IMR-90 (cell line): ENCODE measurements around the gene CACNA2D3. TPM values are rescaled to one million over a fixed set of nuclear protein-coding genes. Genes with fewer than 3 reads are reported as not detected.

Experiments used
- ATAC-seq: fragments of 200-7000 bp; cut with Tn5 transposase; 2 replicates; pipeline ENCODE4 v1.9.1; 2020; ENCODE audit warnings: low read depth, mild to moderate bottlenecking, moderate library complexity
- BruUV-seq: library from RNA; stranded (reverse); fragments of 400-500 nt; replicated peaks from 2 replicates; lab custom pipeline; 2021; lab: Mats Ljungman, UMichigan
- CTCF ChIA-PET: fragments of 300-600 bp; formaldehyde crosslinking; extraction: SDS; loops from one replicate; lab custom pipeline; 2021; ENCODE audit warnings: antibody characterized with exemption; lab: Yijun Ruan, JAX
- POLR2A ChIA-PET: fragments of 300-600 bp; sonication (Branson Sonifier 250); formaldehyde crosslinking; loops from one replicate; lab custom pipeline; 2022; ENCODE audit warnings: antibody characterized with exemption; ENCODE audit not compliant: unreplicated experiment; lab: Charles Lee
- DNase-seq: peaks from one replicate; pipeline ENCODE4 v3.0.0; 2013
- H2AFZ ChIP-seq: replicated peaks from 2 replicates; pipeline ENCODE3; 2013; ENCODE audit warnings: low read length, mild to moderate bottlenecking; ENCODE audit not compliant: poor library complexity
- H2AK5ac ChIP-seq: 2 replicates; pipeline ENCODE4 v1.6.1; 2013; ENCODE audit warnings: low read depth, low read length, inconsistent platforms
- H2AK9ac ChIP-seq: replicated peaks from 2 replicates; pipeline ENCODE3; 2013; ENCODE audit warnings: mild to moderate bottlenecking, low read depth, low read length, moderate library complexity; ENCODE audit not compliant: poor library complexity
- H2BK120ac ChIP-seq: 2 replicates; pipeline ENCODE4 v1.6.1; 2013; ENCODE audit warnings: low read depth, low read length, inconsistent platforms
- H2BK15ac ChIP-seq: 3 replicates; pipeline ENCODE4 v1.6.1; 2013; ENCODE audit warnings: low read depth, low read length, inconsistent platforms
- H2BK20ac ChIP-seq: 2 replicates; pipeline ENCODE4 v1.6.1; 2013; ENCODE audit warnings: low read depth, mild to moderate bottlenecking, inconsistent platforms, low read length, moderate library complexity
- H2BK5ac ChIP-seq: 2 replicates; pipeline ENCODE4 v1.6.1; 2013; ENCODE audit warnings: mild to moderate bottlenecking, low read depth, low read length, inconsistent platforms; ENCODE audit not compliant: poor library complexity, severe bottlenecking
- H3K14ac ChIP-seq: replicated peaks from 2 replicates; pipeline ENCODE4 v1.6.1; 2013; ENCODE audit warnings: low read depth, low read length, inconsistent platforms
- H3K18ac ChIP-seq: 2 replicates; pipeline ENCODE4 v1.6.1; 2013; ENCODE audit warnings: low read depth, low read length, control low read depth
- H3K23ac ChIP-seq: 2 replicates; pipeline ENCODE4 v1.6.1; 2013; ENCODE audit warnings: low read depth, low read length, inconsistent platforms
- H3K27ac ChIP-seq: 2 replicates; pipeline ENCODE4 v1.5.1; 2013; ENCODE audit warnings: mild to moderate bottlenecking, control low read depth, low read length; ENCODE audit not compliant: insufficient read depth
- H3K27me3 ChIP-seq: 2 replicates; pipeline ENCODE4 v1.6.1; 2013; ENCODE audit warnings: low read length; ENCODE audit not compliant: control insufficient read depth, insufficient read depth
- H3K36me3 ChIP-seq: 2 replicates; pipeline ENCODE4 v1.6.1; 2013; ENCODE audit warnings: low read length, mixed read lengths; ENCODE audit not compliant: control insufficient read depth, insufficient read depth
- H3K4ac ChIP-seq: 2 replicates; pipeline ENCODE4 v1.6.1; 2013; ENCODE audit warnings: low read depth, low read length, inconsistent platforms
- H3K4me1 ChIP-seq: 2 replicates; pipeline ENCODE4 v1.6.1; 2013; ENCODE audit warnings: low read length, mixed read lengths; ENCODE audit not compliant: control insufficient read depth, insufficient read depth
- H3K4me2 ChIP-seq: 2 replicates; pipeline ENCODE4 v1.6.1; 2013; ENCODE audit warnings: low read depth, mild to moderate bottlenecking, control low read depth, low read length, moderate library complexity
- H3K4me3 ChIP-seq: 2 replicates; pipeline ENCODE4 v1.5.1; 2013; ENCODE audit warnings: low read depth, mild to moderate bottlenecking, control low read depth, low read length, moderate library complexity; ENCODE audit not compliant: insufficient read depth
- H3K56ac ChIP-seq: 2 replicates; pipeline ENCODE4 v1.6.1; 2013; ENCODE audit warnings: low read length, inconsistent platforms; ENCODE audit not compliant: insufficient read depth; ENCODE audit errors: extremely low read depth
- H3K79me1 ChIP-seq, 2 experiments: 2 replicates each; pipeline ENCODE4 v1.6.1; 2013; ENCODE audit warnings: low read length in 2 of 2, inconsistent platforms in 1 of 2, low read depth in 1 of 2
- H3K9ac ChIP-seq: 2 replicates; pipeline ENCODE4 v1.6.1; 2013; ENCODE audit warnings: low read depth, low read length, control low read depth
- H3K9me1 ChIP-seq: 2 replicates; pipeline ENCODE4 v1.6.1; 2013; ENCODE audit warnings: low read length, inconsistent platforms; ENCODE audit not compliant: insufficient read depth
- H3K9me3 ChIP-seq: 2 replicates; pipeline ENCODE4 v1.6.1; 2013; ENCODE audit warnings: low read length; ENCODE audit not compliant: control insufficient read depth, insufficient read depth
- H4K20me1 ChIP-seq: 2 replicates; pipeline ENCODE4 v1.6.1; 2013; ENCODE audit warnings: low read length, inconsistent platforms; ENCODE audit not compliant: insufficient read depth
- H4K5ac ChIP-seq: 2 replicates; pipeline ENCODE4 v1.6.1; 2013; ENCODE audit warnings: mild to moderate bottlenecking, low read depth, low read length, control low read depth
- H4K8ac ChIP-seq, 2 experiments: 2 replicates each; pipeline ENCODE4 v1.6.1; 2013; ENCODE audit warnings: low read depth in 2 of 2, low read length in 2 of 2, control low read depth in 1 of 2, inconsistent platforms in 1 of 2
- H4K91ac ChIP-seq: 2 replicates; pipeline ENCODE4 v1.6.1; 2013; ENCODE audit warnings: low read depth, low read length, inconsistent platforms; ENCODE audit not compliant: insufficient read depth
- BHLHE40 ChIP-seq: fragments of 150-350 bp; IDR thresholded peaks from 2 replicates; pipeline ENCODE4 v1.6.1; 2016; ENCODE audit warnings: mild to moderate bottlenecking, low read depth, low read length
- CEBPB ChIP-seq: IDR thresholded peaks from 2 replicates; pipeline ENCODE4 v1.6.1; 2012; ENCODE audit warnings: low read depth, low read length, improper control_type of control experiment
- CHD1 ChIP-seq: IDR thresholded peaks from 2 replicates; pipeline ENCODE4 v1.6.1; 2012; ENCODE audit warnings: low read depth, low read length, improper control_type of control experiment
- MAZ ChIP-seq: IDR thresholded peaks from 2 replicates; pipeline ENCODE4 v1.6.1; 2012; ENCODE audit warnings: low read depth, mild to moderate bottlenecking, low read length, improper control_type of control experiment, moderate library complexity, borderline replicate concordance
- MXI1 ChIP-seq: IDR thresholded peaks from 2 replicates; pipeline ENCODE4 v1.6.1; 2012; ENCODE audit warnings: low read depth, mild to moderate bottlenecking, low read length, moderate library complexity, borderline replicate concordance
- NFE2L2 ChIP-seq: fragments of 150-350 bp; IDR thresholded peaks from 2 replicates; pipeline ENCODE4 v1.6.1; 2016; ENCODE audit warnings: low read depth, mild to moderate bottlenecking, low read length
- POLR2A ChIP-seq: IDR thresholded peaks from 2 replicates; pipeline ENCODE4 v1.6.1; 2012; ENCODE audit warnings: mild to moderate bottlenecking, low read depth, low read length
- RCOR1 ChIP-seq: IDR thresholded peaks from 2 replicates; pipeline ENCODE4 v1.6.1; 2012; ENCODE audit warnings: mild to moderate bottlenecking, low read length, improper control_type of control experiment; ENCODE audit not compliant: insufficient replicate concordance
- RFX5 ChIP-seq: IDR thresholded peaks from 2 replicates; pipeline ENCODE4 v1.8.0; 2012; ENCODE audit warnings: low read depth, mild to moderate bottlenecking, low read length, moderate library complexity
- SMC3 ChIP-seq: fragments of 150-350 bp; IDR thresholded peaks from 2 replicates; pipeline ENCODE4 v1.6.1; 2016; ENCODE audit warnings: low read depth, mild to moderate bottlenecking, antibody characterized with exemption, low read length, moderate library complexity
- USF2 ChIP-seq: fragments of 150-350 bp; IDR thresholded peaks from 2 replicates; pipeline ENCODE4 v1.6.1; 2017; ENCODE audit warnings: mild to moderate bottlenecking, antibody characterized with exemption, low read length, low read depth
- WGBS, 2 experiments: methylation state at CpG; one replicate each; pipeline versions ENCODE4 v1.1.5 to v1.1.7; 2013; ENCODE audit warnings: missing lambda C conversion rate in 2 of 2; ENCODE audit not compliant: insufficient read length in 1 of 2; ENCODE audit errors: extremely low coverage in 2 of 2; 5-methylcytosine and 5-hydroxymethylcytosine counted together
- dilution Hi-C: fragments of 300-500 bp; cut with HindIII; formaldehyde crosslinking; loops from one replicate; pipeline ENCODE4 v1.14.3; 2018; ENCODE audit warnings: low sequenced_read_pairs; ENCODE audit not compliant: unreplicated experiment
- in situ Hi-C: fragments of 300-500 bp; cut with MboI; formaldehyde crosslinking; loops from 3 replicates; pipeline ENCODE4 v1.14.3; 2019; ENCODE audit warnings: low sequenced_read_pairs, inconsistent platforms, mixed read lengths
- intact Hi-C: fragments of 100-400 bp; cut with micrococcal nuclease; formaldehyde crosslinking; loops from 2 replicates; pipeline ENCODE4 v1.10.0; 2022
- polyA plus RNA-seq, 3 experiments: library from polyadenylated mRNA; depleted of rRNA; stranded (reverse); fragments of >200 nt; gene quantifications; 2 replicates each; pipeline ENCODE4 v1.2.3, GENCODE V29; 2012; ENCODE audit warnings: low replicate concordance in 1 of 3
- total RNA-seq: library from RNA; depleted of rRNA; stranded (reverse); fragments of >200 nt; gene quantifications from 2 replicates; pipeline ENCODE4 v1.2.3, GENCODE V29; 2012
- TF ChIP-seq, protein P1 (sequence below): fragments of 150-350 bp; IDR thresholded peaks from 2 replicates; pipeline ENCODE4 v1.6.1; 2016; ENCODE audit warnings: low read depth, mild to moderate bottlenecking, low read length, moderate library complexity, borderline replicate concordance
- TF ChIP-seq, protein P2 (sequence below): conservative IDR thresholded peaks from 2 replicates; pipeline ENCODE4 v1.5.1; 2012; ENCODE audit warnings: mild to moderate bottlenecking, low read depth, low read length, improper control_type of control experiment

CACNA2D3 gene
- total and polyA plus RNA-seq, 2 of the 4 experiments (the other 2 are of a cell fraction) = 0.36 to 0.41 TPM

DNA sequence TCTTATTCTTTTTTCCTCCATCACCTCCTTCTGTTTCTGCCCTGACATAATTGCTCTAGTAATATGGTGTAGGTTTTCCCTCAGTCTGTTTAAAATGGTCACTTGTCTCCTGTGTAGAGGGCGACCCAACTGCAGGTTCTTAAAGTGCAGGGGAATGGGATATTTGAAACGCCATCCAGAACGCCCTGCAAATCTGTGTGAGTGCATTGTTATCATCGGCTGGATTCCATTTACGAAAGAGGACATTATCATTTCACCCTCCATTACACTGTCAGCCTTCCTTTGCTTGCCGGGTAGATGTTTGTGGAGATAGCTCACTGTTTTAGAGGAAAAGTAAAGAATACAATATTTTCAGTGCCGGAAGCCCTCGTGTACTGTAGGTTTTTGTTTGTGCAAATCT lies 451.5 kb downstream of the CACNA2D3 start:
- Histone ChIP-seq H3K9me1 (no peaks in the 10 kb centered on the region), H4K5ac (no peak overlapping the region), H3K4me2 (no peak overlapping the region), H3K27me3 (no peaks in the 10 kb centered on the region), H2AK5ac (no peak overlapping the region), H4K8ac (no peak overlapping the region), H2BK120ac (no peak overlapping the region), H3K9ac (no peak overlapping the region), H3K4me1 (no peaks in the 10 kb centered on the region), H3K56ac (no peak overlapping the region), H2AK9ac (no peak overlapping the region), H3K4me3 (no peak overlapping the region), H3K23ac (no peak overlapping the region), H2BK15ac (no peak overlapping the region), H2BK5ac (no peak overlapping the region), H3K14ac (no peak overlapping the region), H3K9me3 (0 out of 2 replicates have a peak, but pooled peaks cover 2% of the 10 kb centered on the region), H3K79me1 (no peaks in the 10 kb centered on the region), H3K36me3 (no peaks in the 10 kb centered on the region), H3K18ac (no peak overlapping the region), H2BK20ac (no peak overlapping the region), H4K20me1 (no peaks in the 10 kb centered on the region), H4K91ac (no peak overlapping the region), H2AFZ (no peak overlapping the region), H3K4ac (no peak overlapping the region), H3K27ac (no peak overlapping the region)
- BruUV-seq = no TSS peak
- CTCF ChIA-PET = no interaction called here
- dilution Hi-C loops (no loop called here), in situ Hi-C loops (no loop called here), intact Hi-C loops (no loop called here)
- POLR2A ChIA-PET = no interaction called here
- no peak for ATAC-seq
- 40% methylated on average over 2 of the region's 8 CpGs; no CpG with 5 or more reads in 1 of the 2 experiments for WGBS, 2 experiments
- TF ChIP-seq, protein P1, sequence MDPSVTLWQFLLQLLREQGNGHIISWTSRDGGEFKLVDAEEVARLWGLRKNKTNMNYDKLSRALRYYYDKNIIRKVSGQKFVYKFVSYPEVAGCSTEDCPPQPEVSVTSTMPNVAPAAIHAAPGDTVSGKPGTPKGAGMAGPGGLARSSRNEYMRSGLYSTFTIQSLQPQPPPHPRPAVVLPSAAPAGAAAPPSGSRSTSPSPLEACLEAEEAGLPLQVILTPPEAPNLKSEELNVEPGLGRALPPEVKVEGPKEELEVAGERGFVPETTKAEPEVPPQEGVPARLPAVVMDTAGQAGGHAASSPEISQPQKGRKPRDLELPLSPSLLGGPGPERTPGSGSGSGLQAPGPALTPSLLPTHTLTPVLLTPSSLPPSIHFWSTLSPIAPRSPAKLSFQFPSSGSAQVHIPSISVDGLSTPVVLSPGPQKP = no peak
- TF ChIP-seq CEBPB (no peak), CHD1 (no peak), USF2 (no peak), MXI1 (no peak), MAZ (no peak), POLR2A (no peak), NFE2L2 (no peak), RCOR1 (no peak), SMC3 (no peak), RFX5 (no peak), BHLHE40 (no peak)
- TF ChIP-seq, protein P2, sequence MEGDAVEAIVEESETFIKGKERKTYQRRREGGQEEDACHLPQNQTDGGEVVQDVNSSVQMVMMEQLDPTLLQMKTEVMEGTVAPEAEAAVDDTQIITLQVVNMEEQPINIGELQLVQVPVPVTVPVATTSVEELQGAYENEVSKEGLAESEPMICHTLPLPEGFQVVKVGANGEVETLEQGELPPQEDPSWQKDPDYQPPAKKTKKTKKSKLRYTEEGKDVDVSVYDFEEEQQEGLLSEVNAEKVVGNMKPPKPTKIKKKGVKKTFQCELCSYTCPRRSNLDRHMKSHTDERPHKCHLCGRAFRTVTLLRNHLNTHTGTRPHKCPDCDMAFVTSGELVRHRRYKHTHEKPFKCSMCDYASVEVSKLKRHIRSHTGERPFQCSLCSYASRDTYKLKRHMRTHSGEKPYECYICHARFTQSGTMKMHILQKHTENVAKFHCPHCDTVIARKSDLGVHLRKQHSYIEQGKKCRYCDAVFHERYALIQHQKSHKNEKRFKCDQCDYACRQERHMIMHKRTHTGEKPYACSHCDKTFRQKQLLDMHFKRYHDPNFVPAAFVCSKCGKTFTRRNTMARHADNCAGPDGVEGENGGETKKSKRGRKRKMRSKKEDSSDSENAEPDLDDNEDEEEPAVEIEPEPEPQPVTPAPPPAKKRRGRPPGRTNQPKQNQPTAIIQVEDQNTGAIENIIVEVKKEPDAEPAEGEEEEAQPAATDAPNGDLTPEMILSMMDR = no peak
- DNase-seq = no peak
